K562 (cell line): ENCODE results near the gene HINT3. TPM values are rescaled to one million over a fixed set of nuclear protein-coding genes. Genes with fewer than 3 reads are reported as not detected.

ENCODE experiments used
- BACH1 ChIP-seq: fragments of 200-800 bp; sonication (Bioruptor generic); IDR thresholded peaks from 2 replicates; pipeline ENCODE4 v1.6.1; 2016; ENCODE audit warnings: missing genetic modification characterization, missing compliant biosample characterization
- DNMT1 ChIP-seq: fragments of 450-650 bp; IDR thresholded peaks from 2 replicates; pipeline ENCODE4 v1.6.1; 2016; ENCODE audit warnings: antibody characterized with exemption, mild to moderate bottlenecking
- FOXM1 ChIP-seq, 2 experiments: fragments of 450-650 bp in 1 of 2; sonication (generic) in 1 of 2; formaldehyde crosslinking in 1 of 2; IDR thresholded peaks; 2 replicates each; pipeline versions ENCODE4 v1.6.1 to v1.9.0; 2017 to 2022; ENCODE audit warnings: low read depth in 2 of 2, mild to moderate bottlenecking in 2 of 2, missing genetic modification reagents in 1 of 2, moderate library complexity in 1 of 2
- GABPB2 ChIP-seq: fragments of 250-450 bp; sonication (Bioruptor Pico); conservative IDR thresholded peaks from 2 replicates; pipeline ENCODE4 v1.5.1; 2021; ENCODE audit warnings: mild to moderate bottlenecking
- GATA2 ChIP-seq: sonication (generic); formaldehyde crosslinking; IDR thresholded peaks from 2 replicates; pipeline ENCODE4 v1.4.0; 2020; ENCODE audit warnings: mild to moderate bottlenecking, missing genetic modification reagents
- HDAC8 ChIP-seq: fragments of 450-650 bp; IDR thresholded peaks from 2 replicates; pipeline ENCODE4 v1.6.1; 2016; ENCODE audit warnings: mild to moderate bottlenecking, missing genetic modification characterization, moderate library complexity, missing compliant biosample characterization
- KDM5B ChIP-seq: fragments of 200-600 bp; sonication (generic); IDR thresholded peaks from 2 replicates; pipeline ENCODE4 v1.6.1; 2012; ENCODE audit warnings: low read depth, mild to moderate bottlenecking, moderate library complexity, low read length, control low read depth, inconsistent platforms; ENCODE audit not compliant: insufficient replicate concordance
- NR2F6 ChIP-seq: fragments of 450-650 bp; formaldehyde crosslinking; IDR thresholded peaks from 2 replicates; pipeline ENCODE4 v1.4.0; 2020; ENCODE audit warnings: mild to moderate bottlenecking
- POU5F1 ChIP-seq: fragments of 150-350 bp; IDR thresholded peaks from 2 replicates; pipeline ENCODE4 v1.6.1; 2014; ENCODE audit warnings: borderline replicate concordance, low read length, low read depth, mild to moderate bottlenecking; ENCODE audit not compliant: partially characterized antibody
- RBFOX2 ChIP-seq: fragments of 200-400 bp; formaldehyde crosslinking; IDR thresholded peaks from 2 replicates; pipeline ENCODE4 v1.6.1; 2017; ENCODE audit warnings: low read depth, mild to moderate bottlenecking, low read length, moderate library complexity
- SAFB2 ChIP-seq: fragments of 200-400 bp; formaldehyde crosslinking; IDR thresholded peaks from 2 replicates; pipeline ENCODE4 v1.6.1; 2018; ENCODE audit warnings: borderline replicate concordance, low read length, low read depth, moderate library complexity; ENCODE audit not compliant: severe bottlenecking
- TEAD2 ChIP-seq: fragments of 450-650 bp; IDR thresholded peaks from 2 replicates; pipeline ENCODE4 v1.6.1; 2016; ENCODE audit warnings: missing genetic modification characterization, control low read depth, missing compliant biosample characterization
- TGIF2 ChIP-seq: sonication (generic); formaldehyde crosslinking; IDR thresholded peaks from 2 replicates; pipeline ENCODE4 v1.8.1; 2022; ENCODE audit warnings: mild to moderate bottlenecking, missing genetic modification reagents, moderate library complexity
- U2AF1 ChIP-seq: fragments of 200-400 bp; formaldehyde crosslinking; optimal IDR thresholded peaks from 2 replicates; pipeline ENCODE3; 2017; ENCODE audit warnings: mild to moderate bottlenecking, low read depth, low read length, moderate library complexity
- ZNF408 ChIP-seq: fragments of 250-450 bp; sonication (Bioruptor Pico); IDR thresholded peaks from 2 replicates; pipeline ENCODE4 v1.4.0; 2020; ENCODE audit warnings: low read depth, mild to moderate bottlenecking, moderate library complexity
- ZNF436 ChIP-seq: fragments of 250-450, 450-650 bp; sonication (Bioruptor Pico); formaldehyde crosslinking; IDR thresholded peaks from 2 replicates; pipeline ENCODE4 v1.7.0; 2020; ENCODE audit warnings: mild to moderate bottlenecking
- ZNF445 ChIP-seq: fragments of 250-450 bp; sonication (Bioruptor Pico); IDR thresholded peaks from 2 replicates; pipeline ENCODE4 v1.4.0; 2020; ENCODE audit warnings: low read depth, mild to moderate bottlenecking, moderate library complexity
- polyA plus RNA-seq, 8 experiments: library from polyadenylated mRNA; depleted of rRNA in 4 of 8; stranded (reverse) in 5 of 8; unstranded in 3 of 8; fragments of >200 nt; fragmentation: Nextera tagmentation in 2 of 8; fragmentation: Illumina TruSeq in 1 of 8; extraction: Ambion mirVana in 2 of 8; extraction: Trizol in 1 of 8; gene quantifications; 2 replicates each; pipeline versions ENCODE4 v1.2.1 to v1.2.3, GENCODE V29; 2011 to 2014; ENCODE audit warnings: inconsistent platforms in 1 of 8, missing spikeins in 1 of 8
- total RNA-seq, 7 experiments: library from RNA; depleted of rRNA in 6 of 7; stranded (reverse); fragments of >200 nt in 6 of 7; fragmentation: Illumina TruSeq in 2 of 7; extraction: Trizol in 2 of 7; gene quantifications; 2 replicates each; pipeline versions ENCODE4 v1.2.1 to v1.2.3, GENCODE V29; 2011 to 2021; ENCODE audit warnings: low replicate concordance in 1 of 7
- TF ChIP-seq, protein P1 (sequence below): fragments of 250-450 bp; sonication (Bioruptor Pico); IDR thresholded peaks from 2 replicates; pipeline ENCODE4 v1.5.0; 2021
- TF ChIP-seq, protein P2 (sequence below): IDR thresholded peaks from 2 replicates; pipeline ENCODE4 v1.6.1; 2012; ENCODE audit warnings: low read depth, low read length, improper control_type of control experiment, borderline replicate concordance
- TF ChIP-seq, protein P3 (sequence below): fragments of 250-450 bp; sonication (Bioruptor Pico); IDR thresholded peaks from 2 replicates; pipeline ENCODE4 v1.8.0; 2022; ENCODE audit warnings: inconsistent platforms, mild to moderate bottlenecking, moderate library complexity, borderline replicate concordance
- TF ChIP-seq, protein P4 (sequence below): sonication (generic); formaldehyde crosslinking; IDR thresholded peaks from 2 replicates; pipeline ENCODE4 v1.8.0; 2022; ENCODE audit warnings: missing genetic modification reagents, mild to moderate bottlenecking, moderate library complexity, borderline replicate concordance

The HINT3 gene
- total and polyA plus RNA-seq, 9 of the 15 experiments (the other 6 are each of a cell fraction or from before 2014, with no cell fraction given), result 1.4 to 16.6 (median 10.8) TPM

DNA sequence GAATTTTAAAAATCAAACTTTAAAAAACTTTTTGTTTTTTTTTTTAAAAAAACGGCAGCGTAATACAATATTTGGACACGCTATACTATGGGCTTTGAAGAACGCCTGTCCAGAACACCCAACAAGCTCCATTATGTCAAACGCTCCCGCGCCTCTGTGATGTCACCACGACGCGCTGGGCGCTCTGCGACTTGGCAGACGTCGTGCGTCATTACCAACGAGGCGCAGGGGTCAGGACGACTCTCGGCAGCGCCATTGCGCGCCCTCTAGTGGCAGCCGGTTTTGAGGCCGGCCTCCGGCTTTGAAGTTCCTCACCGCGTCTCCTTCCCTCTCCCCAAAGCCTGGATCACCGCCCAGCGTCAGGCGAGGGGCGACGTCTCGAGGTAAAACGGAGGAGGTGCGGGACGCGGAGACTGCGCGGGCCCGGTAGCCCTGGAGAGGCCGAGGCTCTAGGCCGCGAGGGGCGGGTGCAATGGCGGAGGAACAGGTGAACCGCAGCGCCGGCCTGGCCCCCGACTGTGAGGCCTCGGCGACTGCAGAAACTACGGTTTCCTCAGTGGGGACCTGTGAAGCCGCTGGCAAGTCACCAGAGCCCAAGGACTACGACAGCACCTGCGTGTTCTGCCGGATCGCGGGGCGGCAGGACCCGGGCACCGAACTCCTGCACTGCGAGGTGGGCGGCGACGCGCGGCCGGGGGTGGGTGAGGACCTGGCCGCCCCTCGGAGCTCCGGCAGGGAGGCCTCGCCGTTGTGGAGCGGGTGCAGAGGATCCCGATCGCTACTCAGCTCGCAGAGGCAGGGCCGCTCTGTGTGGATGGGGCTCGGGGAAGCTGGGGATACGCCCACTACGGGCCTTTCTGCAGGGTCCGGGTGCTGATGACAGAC lies at the start of gene HINT3 (continued):
- TF ChIP-seq HDAC8 (tag) (0 out of 2 replicates have a peak, but pooled peaks have one; percentile 46), TEAD2 (tag) (no peak), GABPB2 (CRISPR knock-in tag) (no peak), ZNF408 (no peak), U2AF1 (no peak), NR2F6 (CRISPR knock-in tag) (no peak), ZNF445 (CRISPR knock-in tag) (no peak), TGIF2 (CRISPR knock-in tag) (peak; percentile 43; the same call in 1 of the 2 replicates), KDM5B (peak; percentile 55), BACH1 (tag) (no peak), GATA2 (CRISPR knock-in tag) (no peak), FOXM1 (IDR thresholded peaks at IDR 0.05; ENCODE audit: low read depth) (peak; percentile 62), FOXM1 (CRISPR knock-in tag; IDR thresholded peaks at IDR 0.05; ENCODE audit: low read depth) (0 out of 2 replicates have a peak, but pooled peaks have one; percentile 76), RBFOX2 (peak; percentile 90), POU5F1 (no peak), ZNF436 (no peak), SAFB2 (no peak), DNMT1 (no peak)
- TF ChIP-seq, protein P1, sequence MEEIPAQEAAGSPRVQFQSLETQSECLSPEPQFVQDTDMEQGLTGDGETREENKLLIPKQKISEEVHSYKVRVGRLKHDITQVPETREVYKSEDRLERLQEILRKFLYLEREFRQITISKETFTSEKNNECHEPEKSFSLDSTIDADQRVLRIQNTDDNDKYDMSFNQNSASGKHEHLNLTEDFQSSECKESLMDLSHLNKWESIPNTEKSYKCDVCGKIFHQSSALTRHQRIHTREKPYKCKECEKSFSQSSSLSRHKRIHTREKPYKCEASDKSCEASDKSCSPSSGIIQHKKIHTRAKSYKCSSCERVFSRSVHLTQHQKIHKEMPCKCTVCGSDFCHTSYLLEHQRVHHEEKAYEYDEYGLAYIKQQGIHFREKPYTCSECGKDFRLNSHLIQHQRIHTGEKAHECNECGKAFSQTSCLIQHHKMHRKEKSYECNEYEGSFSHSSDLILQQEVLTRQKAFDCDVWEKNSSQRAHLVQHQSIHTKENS (CRISPR knock-in tag), result no peak
- TF ChIP-seq, protein P2, sequence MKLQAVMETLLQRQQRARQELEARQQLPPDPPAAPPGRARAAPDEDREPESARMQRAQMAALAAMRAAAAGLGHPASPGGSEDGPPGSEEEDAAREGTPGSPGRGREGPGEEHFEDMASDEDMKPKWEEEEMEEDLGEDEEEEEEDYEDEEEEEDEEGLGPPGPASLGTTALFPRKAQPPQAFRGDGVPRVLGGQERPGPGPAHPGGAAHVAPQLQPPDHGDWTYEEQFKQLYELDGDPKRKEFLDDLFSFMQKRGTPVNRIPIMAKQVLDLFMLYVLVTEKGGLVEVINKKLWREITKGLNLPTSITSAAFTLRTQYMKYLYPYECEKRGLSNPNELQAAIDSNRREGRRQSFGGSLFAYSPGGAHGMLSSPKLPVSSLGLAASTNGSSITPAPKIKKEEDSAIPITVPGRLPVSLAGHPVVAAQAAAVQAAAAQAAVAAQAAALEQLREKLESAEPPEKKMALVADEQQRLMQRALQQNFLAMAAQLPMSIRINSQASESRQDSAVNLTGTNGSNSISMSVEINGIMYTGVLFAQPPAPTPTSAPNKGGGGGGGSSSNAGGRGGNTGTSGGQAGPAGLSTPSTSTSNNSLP, result no peak
- TF ChIP-seq, protein P3, sequence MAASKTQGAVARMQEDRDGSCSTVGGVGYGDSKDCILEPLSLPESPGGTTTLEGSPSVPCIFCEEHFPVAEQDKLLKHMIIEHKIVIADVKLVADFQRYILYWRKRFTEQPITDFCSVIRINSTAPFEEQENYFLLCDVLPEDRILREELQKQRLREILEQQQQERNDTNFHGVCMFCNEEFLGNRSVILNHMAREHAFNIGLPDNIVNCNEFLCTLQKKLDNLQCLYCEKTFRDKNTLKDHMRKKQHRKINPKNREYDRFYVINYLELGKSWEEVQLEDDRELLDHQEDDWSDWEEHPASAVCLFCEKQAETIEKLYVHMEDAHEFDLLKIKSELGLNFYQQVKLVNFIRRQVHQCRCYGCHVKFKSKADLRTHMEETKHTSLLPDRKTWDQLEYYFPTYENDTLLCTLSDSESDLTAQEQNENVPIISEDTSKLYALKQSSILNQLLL (CRISPR knock-in tag), result no peak
- TF ChIP-seq, protein P4, sequence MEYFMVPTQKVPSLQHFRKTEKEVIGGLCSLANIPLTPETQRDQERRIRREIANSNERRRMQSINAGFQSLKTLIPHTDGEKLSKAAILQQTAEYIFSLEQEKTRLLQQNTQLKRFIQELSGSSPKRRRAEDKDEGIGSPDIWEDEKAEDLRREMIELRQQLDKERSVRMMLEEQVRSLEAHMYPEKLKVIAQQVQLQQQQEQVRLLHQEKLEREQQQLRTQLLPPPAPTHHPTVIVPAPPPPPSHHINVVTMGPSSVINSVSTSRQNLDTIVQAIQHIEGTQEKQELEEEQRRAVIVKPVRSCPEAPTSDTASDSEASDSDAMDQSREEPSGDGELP (CRISPR knock-in tag), result peak; percentile 91
